ENCODE results near the gene LRRC15.
A peak's percentile ranks its signal among the peaks of the same experiment; 100 is the strongest.

The LRRC15 gene

GRCh38 chr3:194330579-194330978, 39.0 kb downstream of the LRRC15 start:
- ATAC-seq = no peak

DNA sequence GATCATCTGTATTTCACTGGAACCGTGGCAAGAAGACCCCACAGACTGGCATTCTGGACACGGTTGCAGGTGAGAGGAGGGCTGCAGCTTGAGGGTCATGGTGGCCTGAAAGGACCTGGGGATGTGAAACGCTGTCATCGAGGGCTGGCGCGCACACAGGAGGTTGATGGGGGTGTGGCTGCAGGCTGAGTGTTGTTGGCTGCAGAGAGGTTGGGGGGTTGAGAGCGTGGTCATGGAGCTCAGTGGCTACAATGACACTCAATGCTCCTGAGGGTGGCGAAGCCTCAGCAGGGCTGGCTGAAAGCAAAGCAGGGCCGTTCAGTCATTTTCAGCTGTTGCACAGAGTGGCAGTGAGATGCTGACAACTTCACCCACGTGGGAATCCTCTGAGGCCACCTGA, 39.4 kb downstream of the LRRC15 start:
- ATAC-seq = no peak

GRCh38 chr3:194329583-194329965, 40.0 kb downstream of the LRRC15 start:
- ATAC-seq = no peak

DNA sequence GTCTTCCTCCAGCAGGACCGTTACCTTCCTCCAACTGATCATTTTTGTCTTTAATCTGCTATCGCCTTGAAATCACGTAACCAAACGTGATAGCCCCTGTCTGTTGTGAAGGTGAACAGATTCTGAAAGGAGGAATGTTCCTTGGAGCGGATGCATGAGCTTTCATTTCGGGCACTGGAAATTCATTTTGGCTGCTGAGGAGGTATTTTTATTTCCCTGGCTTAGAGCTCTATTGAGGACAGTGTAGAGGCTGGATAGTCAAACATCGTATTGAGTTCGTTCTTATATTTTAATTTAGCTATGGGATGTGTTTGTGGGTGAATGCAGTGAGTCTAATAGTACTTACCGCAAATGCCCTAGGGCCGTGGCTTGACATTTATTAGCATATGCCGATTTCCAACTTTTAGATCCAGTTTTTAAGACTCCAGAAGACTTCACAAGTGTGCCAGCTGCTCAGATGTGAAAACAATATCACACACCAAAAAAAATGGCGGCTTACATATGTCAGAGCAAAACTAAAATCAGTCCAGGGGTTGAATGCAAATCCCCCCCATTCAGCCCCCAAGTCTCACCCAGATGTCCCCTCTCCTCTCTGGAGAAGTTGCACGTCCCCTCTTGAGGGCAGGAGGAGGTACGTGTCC, 40.5 kb downstream of the LRRC15 start:
- ATAC-seq = no peak

DNA sequence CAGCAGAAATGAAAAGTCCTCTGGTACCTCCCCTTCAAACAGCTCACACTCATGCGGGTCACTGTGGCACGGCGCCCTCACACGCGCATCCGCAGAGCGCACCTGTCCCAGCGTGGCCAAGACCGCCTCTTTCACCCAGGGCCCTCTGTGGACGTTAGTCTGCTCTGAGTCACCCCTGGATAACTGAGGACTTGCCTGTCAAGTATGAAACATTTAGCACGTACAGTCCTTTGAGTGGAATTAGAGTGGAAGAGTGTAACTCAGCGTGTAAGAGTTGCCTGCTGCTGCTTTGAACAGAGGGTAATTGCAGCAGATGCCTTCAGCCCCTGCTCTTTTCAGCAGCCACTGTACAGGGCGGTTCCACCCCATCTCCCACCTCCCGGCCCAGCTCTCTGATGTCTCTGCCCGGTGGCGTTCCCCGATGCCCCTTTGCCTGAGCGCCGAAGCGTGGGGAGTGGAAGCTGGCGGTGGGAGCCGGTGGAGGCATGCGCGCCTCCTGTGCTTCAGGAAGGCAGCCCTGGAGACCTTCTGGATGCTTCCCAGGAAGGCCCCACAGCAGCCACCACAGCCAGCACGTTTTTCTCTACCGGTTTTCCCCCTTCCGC, 41.4 kb downstream of the LRRC15 start:
- ATAC-seq = peak in 1 of 2 donors; percentile 18

GRCh38 chr3:194327218-194328052, 42.1 kb downstream of the LRRC15 start:
- no peak for ATAC-seq

DNA sequence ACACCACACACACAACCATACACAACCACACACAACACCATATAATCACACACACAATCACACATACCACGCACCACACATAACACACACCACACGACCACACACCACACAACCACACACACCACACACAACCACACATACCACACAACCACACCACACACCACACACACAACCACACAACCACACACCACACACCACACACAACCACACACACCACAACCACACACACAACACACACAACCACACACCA, 42.6 kb downstream of the LRRC15 start:
- ATAC-seq = no peak

- ATAC-seq = no peak
These were observed 43.2 kb downstream of the LRRC15 start for GRCh38 chr3:194326192-194326967.

DNA sequence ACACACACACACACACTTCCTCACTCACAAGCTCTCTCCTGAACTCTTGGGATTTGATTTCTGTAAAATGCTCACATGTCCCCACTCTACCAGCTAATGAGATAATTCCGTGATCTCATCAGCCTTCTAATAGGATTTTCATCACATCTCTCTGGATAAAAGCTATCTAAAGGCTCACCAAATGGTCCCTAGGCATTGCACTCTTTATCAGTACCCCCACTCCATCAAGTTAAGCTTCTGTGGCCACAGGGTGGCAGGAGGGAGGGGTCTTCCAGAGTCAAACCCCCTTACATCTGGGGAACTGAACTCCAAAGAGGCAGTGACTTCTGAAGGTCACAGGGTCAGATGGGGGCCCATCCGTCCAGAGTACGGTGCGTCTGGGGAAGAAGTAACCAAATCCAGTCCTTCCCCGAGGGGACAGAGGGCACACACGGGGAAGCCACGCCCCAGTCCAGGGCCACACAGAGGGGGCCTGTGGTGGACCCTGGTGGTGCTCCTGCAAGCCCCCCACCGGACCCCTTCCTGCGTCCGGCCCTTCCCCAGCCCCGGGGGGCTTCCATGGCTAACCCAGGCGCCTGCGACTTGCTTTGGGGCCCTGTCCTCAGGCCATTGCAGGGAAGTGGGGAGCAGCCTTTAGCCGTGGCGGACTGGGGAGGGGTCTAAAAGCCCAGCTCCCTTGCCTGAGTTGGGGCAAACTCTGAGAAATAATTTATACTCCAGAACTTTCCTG, 44.0 kb downstream of the LRRC15 start:
- no peak for ATAC-seq

DNA sequence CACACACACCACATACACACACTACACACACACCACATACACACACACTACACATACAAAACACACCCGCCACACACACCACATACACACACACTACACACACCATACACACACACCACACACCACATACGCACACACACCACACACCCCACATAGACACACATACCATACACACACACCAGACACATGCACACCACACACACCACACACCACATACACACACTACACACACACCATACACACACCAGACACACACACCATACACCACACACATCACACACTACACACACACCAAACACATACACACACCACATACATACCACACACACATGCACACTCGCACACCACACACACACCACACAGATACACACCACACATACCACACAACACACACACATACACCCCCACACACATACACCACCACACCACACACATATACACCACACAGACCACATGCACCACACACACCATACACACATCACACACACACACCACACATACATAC, 44.7 kb downstream of the LRRC15 start:
- ATAC-seq = no peak

GRCh38 chr3:194323785-194324735, 45.5 kb downstream of the LRRC15 start:
- peak; percentile 66 to 70 for ATAC-seq

DNA sequence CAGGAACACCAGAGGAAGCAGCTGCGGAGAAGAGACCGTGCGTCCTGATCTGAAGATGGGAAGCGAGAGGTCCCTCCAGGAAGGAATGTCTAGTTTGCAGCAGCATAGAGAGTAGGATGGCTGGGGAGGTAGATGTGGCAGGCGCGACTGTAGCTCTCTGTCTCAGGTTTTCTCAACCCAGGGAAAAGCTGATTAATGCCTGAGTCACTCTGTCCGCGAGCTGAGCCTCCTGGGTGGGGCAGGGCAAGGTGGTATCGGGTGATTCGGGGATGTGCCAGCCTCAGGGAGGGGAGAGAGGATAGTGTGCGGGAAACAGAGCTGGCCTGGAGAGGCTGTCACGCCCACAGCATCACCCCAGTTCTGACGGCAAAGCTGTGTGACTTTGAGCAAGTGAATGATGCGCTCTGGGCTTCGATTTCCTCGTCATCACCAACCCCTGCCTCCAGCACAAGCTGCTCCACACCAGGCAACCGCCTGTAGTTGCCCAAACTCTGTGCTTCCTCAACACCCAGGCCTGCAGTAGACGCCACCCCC, 46.8 kb downstream of the LRRC15 start:
- peak; percentile 73 to 81 for ATAC-seq

- no peak for ATAC-seq
These were observed 47.6 kb downstream of the LRRC15 start for GRCh38 chr3:194321693-194322640.

DNA sequence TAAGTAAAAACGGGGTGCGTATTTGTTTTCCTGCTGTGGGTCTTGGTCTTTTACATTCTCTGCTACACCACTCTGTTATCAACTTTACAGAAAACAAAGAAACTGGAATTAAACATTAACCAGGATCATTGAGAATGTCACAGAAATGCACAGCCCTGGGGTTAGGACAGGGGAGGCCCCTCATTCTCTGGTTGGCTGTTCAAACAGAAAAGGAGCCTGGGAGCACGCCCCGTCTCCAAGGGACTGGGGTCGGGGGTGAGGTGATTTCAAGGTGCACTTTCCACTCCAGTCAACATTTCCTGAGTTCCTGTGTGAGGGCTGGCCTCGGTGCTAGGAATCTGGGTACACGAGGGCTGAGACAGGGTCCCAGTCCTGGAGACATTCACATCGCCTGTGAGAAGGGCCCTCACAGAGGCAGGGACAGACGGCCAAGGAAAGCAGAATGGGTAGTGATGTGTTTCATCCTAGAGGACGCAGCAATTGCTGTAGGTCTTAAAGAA, 48.7 kb downstream of the LRRC15 start:
- no peak for ATAC-seq

- no peak for ATAC-seq
These were observed 49.4 kb downstream of the LRRC15 start for GRCh38 chr3:194320100-194320499.

GRCh38 chr3:194318511-194319161, 50.9 kb downstream of the LRRC15 start:
- ATAC-seq = no peak

DNA sequence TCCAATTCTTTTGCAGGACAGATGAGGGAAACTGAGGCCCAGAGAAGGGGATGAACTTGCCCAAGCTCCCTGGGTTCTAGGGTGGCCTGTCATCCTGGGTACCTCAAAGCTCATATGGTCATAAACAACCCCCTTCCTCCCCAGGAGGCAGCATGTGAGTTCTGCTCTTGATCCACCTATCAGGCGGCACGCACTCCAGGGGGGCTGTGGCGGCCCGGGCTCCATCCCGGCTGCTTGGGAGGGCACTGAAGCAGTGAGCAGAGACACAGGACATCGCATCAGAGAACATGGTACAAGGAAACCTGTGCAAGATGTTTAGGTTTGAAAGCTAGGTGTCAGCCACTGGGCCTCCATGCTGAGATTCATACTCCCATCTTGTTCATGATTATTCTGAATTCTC, 52.6 kb downstream of the LRRC15 start:
- ATAC-seq = no peak

DNA sequence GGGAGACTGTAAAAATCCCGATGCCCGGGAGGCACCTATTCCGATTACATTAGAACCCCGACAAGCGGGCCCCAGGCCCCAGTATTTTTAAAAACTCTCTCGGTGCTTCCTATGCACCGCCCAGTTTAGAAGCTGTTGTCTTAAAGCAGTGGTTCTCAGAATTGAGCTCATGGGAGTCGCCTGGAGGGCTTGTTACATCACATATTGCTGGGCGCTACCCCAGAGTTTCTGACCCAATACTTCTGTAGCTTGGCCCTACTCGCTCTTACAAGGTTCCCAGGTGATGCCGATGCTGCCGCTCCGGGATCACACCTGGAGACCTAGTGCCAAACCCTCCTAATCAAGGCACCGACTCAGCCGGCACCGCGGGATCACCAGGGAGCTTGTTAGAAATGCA, 53.6 kb downstream of the LRRC15 start:
- peak; percentile 16 to 28 for ATAC-seq
